ENCODE measurements around the gene LHX3.

DNA sequence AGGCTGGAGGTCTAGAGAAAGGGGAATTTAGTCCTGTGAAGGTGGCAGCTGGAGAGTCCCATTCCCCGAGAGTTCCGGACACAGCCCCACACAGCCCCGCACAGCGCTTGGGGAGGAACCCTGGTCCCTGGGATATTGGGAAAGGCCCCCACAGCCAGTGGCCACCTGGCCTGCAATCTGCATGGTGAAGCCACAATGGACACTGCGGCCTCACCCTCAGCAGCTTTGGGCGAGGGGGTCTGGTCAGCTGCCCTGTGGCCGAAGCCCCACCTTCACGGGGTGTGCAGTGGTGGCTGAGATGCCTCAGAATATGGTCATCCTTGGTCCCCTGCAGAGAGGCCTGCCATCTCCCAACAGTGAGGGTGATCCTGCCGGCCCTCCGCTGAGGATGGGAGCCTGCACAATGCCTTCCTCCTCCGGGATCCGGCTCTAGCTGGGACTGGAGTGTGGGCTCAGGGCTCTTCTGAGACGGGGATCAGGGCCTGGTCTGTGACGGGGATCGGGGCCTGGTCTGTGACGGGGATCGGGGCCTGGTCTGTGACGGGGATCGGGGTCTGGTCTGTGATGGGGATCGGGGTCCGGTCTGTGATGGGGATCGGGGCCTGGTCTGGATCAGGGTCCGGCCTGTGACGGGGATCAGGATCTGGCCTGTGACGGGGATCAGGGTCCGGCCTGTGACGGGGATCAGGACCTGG lies 52.9 kb downstream of the LHX3 start:
- no peak for TF ChIP-seq POLR2A (IDR thresholded peaks at IDR 0.05)
- TF ChIP-seq, protein P1, sequence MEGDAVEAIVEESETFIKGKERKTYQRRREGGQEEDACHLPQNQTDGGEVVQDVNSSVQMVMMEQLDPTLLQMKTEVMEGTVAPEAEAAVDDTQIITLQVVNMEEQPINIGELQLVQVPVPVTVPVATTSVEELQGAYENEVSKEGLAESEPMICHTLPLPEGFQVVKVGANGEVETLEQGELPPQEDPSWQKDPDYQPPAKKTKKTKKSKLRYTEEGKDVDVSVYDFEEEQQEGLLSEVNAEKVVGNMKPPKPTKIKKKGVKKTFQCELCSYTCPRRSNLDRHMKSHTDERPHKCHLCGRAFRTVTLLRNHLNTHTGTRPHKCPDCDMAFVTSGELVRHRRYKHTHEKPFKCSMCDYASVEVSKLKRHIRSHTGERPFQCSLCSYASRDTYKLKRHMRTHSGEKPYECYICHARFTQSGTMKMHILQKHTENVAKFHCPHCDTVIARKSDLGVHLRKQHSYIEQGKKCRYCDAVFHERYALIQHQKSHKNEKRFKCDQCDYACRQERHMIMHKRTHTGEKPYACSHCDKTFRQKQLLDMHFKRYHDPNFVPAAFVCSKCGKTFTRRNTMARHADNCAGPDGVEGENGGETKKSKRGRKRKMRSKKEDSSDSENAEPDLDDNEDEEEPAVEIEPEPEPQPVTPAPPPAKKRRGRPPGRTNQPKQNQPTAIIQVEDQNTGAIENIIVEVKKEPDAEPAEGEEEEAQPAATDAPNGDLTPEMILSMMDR (IDR thresholded peaks at IDR 0.05 in 8 of 11, conservative IDR thresholded peaks at IDR 0.05 in 3 of 11): no peak
